Stimulated activated CD8-positive, alpha-beta memory T cell treated with anti-CD3 and anti-CD28 coated beads, Interleukin-7, amount 100 ng/mL, for 1 hour (primary cell): Measurements from ENCODE around the gene RECQL.
"Not testable (repeated sequence)": the region's sequence is repeated elsewhere in the genome, so short reads cannot be mapped to it uniquely, and the experiment has no call there.

Experiments used
- DNase-seq, 2 donors: peaks; one replicate each; pipeline ENCODE4 v3.0.0-alpha.2; 2020; ENCODE audit warnings: low read depth in 2 of 2

RECQL gene

GRCh38 chr12:21502872-21503271 lies 1.4 kb upstream of the RECQL start:
- no peak for DNase-seq

- DNase-seq = peak in 1 of 2 donors; percentile 2
Observed at GRCh38 chr12:21502164-21502496, 695 bp upstream of the RECQL start.

GRCh38 chr12:21500786-21501257 lies 613 bp downstream of the RECQL start:
- DNase-seq = no peak

- DNase-seq = no peak
Observed at GRCh38 chr12:21499765-21500164, 1.7 kb downstream of the RECQL start.

- DNase-seq = no peak
Observed at GRCh38 chr12:21485998-21486397, 15.4 kb downstream of the RECQL start.

- DNase-seq = no peak
Observed at GRCh38 chr12:21483531-21483930, 17.9 kb downstream of the RECQL start.

GRCh38 chr12:21478756-21479455 lies 22.5 kb downstream of the RECQL start:
- DNase-seq = no peak

- no peak for DNase-seq
Observed at GRCh38 chr12:21476949-21477348, 24.5 kb downstream of the RECQL start.

GRCh38 chr12:21475552-21475951 lies 25.9 kb downstream of the RECQL start:
- no peak for DNase-seq

GRCh38 chr12:21472197-21472823 lies 29.1 kb downstream of the RECQL start:
- DNase-seq = no peak

GRCh38 chr12:21471294-21471693 lies 30.1 kb downstream of the RECQL start:
- no peak for DNase-seq

GRCh38 chr12:21467334-21467733 lies 34.1 kb downstream of the RECQL start:
- DNase-seq = not testable (repeated sequence)

GRCh38 chr12:21459474-21459873 lies 42.0 kb downstream of the RECQL start:
- DNase-seq = no peak

GRCh38 chr12:21456291-21456780 lies 45.1 kb downstream of the RECQL start:
- peak; percentile 1 to 13 for DNase-seq

GRCh38 chr12:21453312-21453852 lies 48.1 kb downstream of the RECQL start:
- no peak for DNase-seq

- no peak for DNase-seq
Observed at GRCh38 chr12:21451529-21451928, 49.9 kb downstream of the RECQL start.

GRCh38 chr12:21444193-21445146 lies 57.0 kb downstream of the RECQL start:
- DNase-seq = no peak

GRCh38 chr12:21439347-21439746 lies 62.1 kb downstream of the RECQL start:
- no peak for DNase-seq

- no peak for DNase-seq
Observed at GRCh38 chr12:21438643-21439042, 62.8 kb downstream of the RECQL start.

GRCh38 chr12:21434699-21435098 lies 66.7 kb downstream of the RECQL start:
- no peak for DNase-seq

GRCh38 chr12:21433525-21433924 lies 67.9 kb downstream of the RECQL start:
- DNase-seq = no peak

GRCh38 chr12:21429994-21430393 lies 71.4 kb downstream of the RECQL start:
- DNase-seq = no peak
